Mucosa of gallbladder (tissue), 1 donor: Measurements from ENCODE around the gene AQP12A. TPM values are rescaled to one million over a fixed set of nuclear protein-coding genes. Genes with fewer than 3 reads are reported as not detected.
"Not testable (repeated sequence)": the region's sequence is repeated elsewhere in the genome, so short reads cannot be mapped to it uniquely, and the experiment has no call there.

Source experiments
- DNase-seq: peaks from one replicate; pipeline ENCODE4 v3.0.0-alpha.2; 2020; ENCODE audit warnings: low spot score
- total RNA-seq: library from RNA; stranded (reverse); gene quantifications from one replicate; pipeline ENCODE4 v1.2.1, GENCODE V29; 2021
- donor health status: DM: no; HTN: no; CAD: no.

Gene AQP12A
- not detected for total RNA-seq

GRCh38 chr2:240691631-240692420 is at the start of gene AQP12A:
Gene AQP12A, plus strand, starts transcription at chr2:240691866. Its CDS starts 48 bp downstream, at chr2:240691914.
- DNase-seq: not testable (repeated sequence)

- DNase-seq: no peak
These were observed 49.4 kb upstream of the AQP12A start for GRCh38 chr2:240642061-240642805.

- DNase-seq: no peak
These were observed 48.9 kb upstream of the AQP12A start for GRCh38 chr2:240642806-240643092.

- no peak for DNase-seq
These were observed 48.4 kb upstream of the AQP12A start for GRCh38 chr2:240643093-240643810.

- no peak for DNase-seq
These were observed 47.9 kb upstream of the AQP12A start for GRCh38 chr2:240643811-240644150.

GRCh38 chr2:240644171-240644651 is 47.5 kb upstream of the AQP12A start:
- no peak for DNase-seq

- no peak for DNase-seq
These were observed 46.8 kb upstream of the AQP12A start for GRCh38 chr2:240644859-240645301.

- no peak for DNase-seq
These were observed 46.3 kb upstream of the AQP12A start for GRCh38 chr2:240645346-240645745.

GRCh38 chr2:240645801-240646175 is 45.9 kb upstream of the AQP12A start:
- no peak for DNase-seq

- DNase-seq: peak; percentile 17
These were observed 45.3 kb upstream of the AQP12A start for GRCh38 chr2:240646176-240646899.

- no peak for DNase-seq
These were observed 44.7 kb upstream of the AQP12A start for GRCh38 chr2:240646900-240647502.

- DNase-seq: no peak
These were observed 44.0 kb upstream of the AQP12A start for GRCh38 chr2:240647503-240648154.

- no peak for DNase-seq
These were observed 43.5 kb upstream of the AQP12A start for GRCh38 chr2:240648155-240648649.

GRCh38 chr2:240648650-240649275 is 42.9 kb upstream of the AQP12A start:
- peak; percentile 8 for DNase-seq

GRCh38 chr2:240649331-240649730 is 42.3 kb upstream of the AQP12A start:
- DNase-seq: no peak

GRCh38 chr2:240650254-240650965 is 41.3 kb upstream of the AQP12A start:
- peak; percentile 7 for DNase-seq

GRCh38 chr2:240651185-240651584 is 40.5 kb upstream of the AQP12A start:
- DNase-seq: no peak

- DNase-seq: no peak
These were observed 35.5 kb upstream of the AQP12A start for GRCh38 chr2:240655931-240656886.
